Measurements from ENCODE around the gene TMEM59.

The TMEM59 gene

GRCh38 chr1:53982034-53982762 is 70.8 kb downstream of the TMEM59 start:
- DNase-seq (ENCODE audit: low read depth) = no peak

- no peak for DNase-seq (ENCODE audit: low read depth)
Measured at GRCh38 chr1:53981220-53981619, 71.8 kb downstream of the TMEM59 start.

- no peak for DNase-seq (ENCODE audit: low read depth)
Measured at GRCh38 chr1:53979712-53980450, 73.1 kb downstream of the TMEM59 start.
